AG04449 (cell line): ENCODE measurements around the gene OR6K2.
"Not testable (repeated sequence)": the region's sequence is repeated elsewhere in the genome, so short reads cannot be mapped to it uniquely, and the experiment has no call there.

Source experiments
- CTCF ChIA-PET: fragments of 350-600 bp; formaldehyde crosslinking; extraction: SDS; loops from one replicate; lab custom pipeline; 2021; ENCODE audit warnings: antibody characterized with exemption; lab: Yijun Ruan, JAX
- POLR2A ChIA-PET: fragments of 400-600, 350-600 bp; formaldehyde crosslinking; extraction: SDS; loops from one replicate; lab custom pipeline; 2020; ENCODE audit warnings: antibody characterized with exemption, inconsistent platforms; lab: Yijun Ruan, JAX
- DNase-seq: peaks from one replicate; pipeline ENCODE4 v3.0.0-alpha.2; 2010; ENCODE audit warnings: low read depth, low spot score
- H3K4me3 ChIP-seq: 2 replicates; pipeline ENCODE4 v1.5.1; 2011; ENCODE audit warnings: low read depth, mild to moderate bottlenecking, control low read depth, low read length
- CTCF ChIP-seq: IDR thresholded peaks from one replicate; pipeline ENCODE4 v1.5.1; 2011; ENCODE audit warnings: mild to moderate bottlenecking, moderate library complexity, low read length, control low read depth, inconsistent platforms; ENCODE audit not compliant: insufficient read depth; ENCODE audit errors: missing control alignments

Gene OR6K2

GRCh38 chr1:158711098-158711497 lies 10.6 kb upstream of the OR6K2 start:
- ChIA-PET POLR2A (no interaction called here), CTCF (no interaction called here)
- TF ChIP-seq CTCF = no peak
- DNase-seq = no peak
- H3K4me3 ChIP-seq = no peak overlapping the region

DNA sequence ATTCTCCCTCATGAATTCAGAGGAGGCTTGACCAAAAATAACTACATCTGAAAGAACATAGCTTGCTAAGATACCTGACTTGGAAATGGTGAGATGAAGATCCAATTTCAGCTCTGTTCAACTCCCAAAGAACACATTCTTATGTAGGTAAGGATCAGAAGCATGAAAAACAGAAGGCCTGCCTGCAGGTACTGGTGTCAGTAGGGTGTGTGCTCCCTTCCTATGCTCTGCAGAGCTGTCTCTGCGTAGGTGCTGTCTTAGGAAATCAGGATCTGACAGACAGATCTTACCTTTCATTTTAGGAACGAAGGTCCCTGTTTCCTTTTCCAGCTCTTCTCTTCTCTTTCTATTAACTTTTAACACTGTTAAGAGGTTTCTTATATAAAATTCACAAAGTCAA lies 5.6 kb upstream of the OR6K2 start:
- no peak for TF ChIP-seq CTCF
- H3K4me3 ChIP-seq = no peak overlapping the region
- ChIA-PET POLR2A (no interaction called here), CTCF (no interaction called here)
- no peak for DNase-seq

DNA sequence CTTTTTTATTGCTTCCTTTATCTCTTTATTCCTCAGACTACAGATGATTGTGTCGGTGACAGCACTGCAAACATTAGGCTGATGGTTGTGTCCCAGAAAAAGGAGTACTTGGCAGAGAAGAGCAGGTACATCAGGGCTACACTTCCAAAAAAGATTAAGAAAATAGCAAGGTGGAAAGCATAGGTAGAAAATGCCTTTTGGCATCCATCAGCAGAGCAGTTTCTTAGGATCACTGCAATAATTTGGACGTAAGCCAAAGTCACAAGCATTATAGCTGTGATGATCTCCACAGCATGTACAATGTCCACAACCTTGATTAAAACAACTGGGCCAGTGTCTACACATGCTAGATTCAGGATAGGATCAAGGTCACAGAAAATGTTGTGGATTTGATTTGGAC lies 5.9 kb downstream of the OR6K2 start:
- DNase-seq = no peak
- no peak overlapping the region for H3K4me3 ChIP-seq
- ChIA-PET POLR2A (no interaction called here), CTCF (no interaction called here)
- TF ChIP-seq CTCF = no peak

DNA sequence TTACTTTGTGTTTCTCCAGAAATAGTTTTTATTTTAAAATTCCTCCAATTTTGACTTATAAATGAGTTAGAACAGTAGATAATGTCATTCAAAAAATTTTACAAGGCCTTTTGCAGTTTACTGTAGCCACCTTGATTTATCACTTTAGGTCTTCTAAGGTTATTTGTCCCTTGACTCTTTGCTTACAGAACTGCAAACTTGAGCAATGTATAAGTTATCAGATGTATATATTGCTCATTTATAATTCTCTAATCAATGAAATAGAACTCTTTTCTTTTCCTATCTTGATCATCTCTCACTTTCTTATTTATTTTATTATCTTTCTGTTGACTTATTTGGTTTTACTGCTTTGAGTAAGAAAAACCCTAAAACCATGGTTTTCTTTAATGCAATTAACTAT lies 8.1 kb downstream of the OR6K2 start:
- CTCF ChIA-PET = no interaction called here
- no peak for DNase-seq
- H3K4me3 ChIP-seq = no peak overlapping the region
- no peak for TF ChIP-seq CTCF
- POLR2A ChIA-PET = no interaction called here

GRCh38 chr1:158691907-158692306 lies 8.5 kb downstream of the OR6K2 start:
- H3K4me3 ChIP-seq = no peak overlapping the region
- CTCF ChIA-PET = no interaction called here
- no peak for DNase-seq
- POLR2A ChIA-PET = no interaction called here
- TF ChIP-seq CTCF = no peak

- POLR2A ChIA-PET, CTCF ChIA-PET, H3K4me3 ChIP-seq, DNase-seq: not testable (repeated sequence)
Measured at GRCh38 chr1:158691149-158691548, 9.3 kb downstream of the OR6K2 start.

DNA sequence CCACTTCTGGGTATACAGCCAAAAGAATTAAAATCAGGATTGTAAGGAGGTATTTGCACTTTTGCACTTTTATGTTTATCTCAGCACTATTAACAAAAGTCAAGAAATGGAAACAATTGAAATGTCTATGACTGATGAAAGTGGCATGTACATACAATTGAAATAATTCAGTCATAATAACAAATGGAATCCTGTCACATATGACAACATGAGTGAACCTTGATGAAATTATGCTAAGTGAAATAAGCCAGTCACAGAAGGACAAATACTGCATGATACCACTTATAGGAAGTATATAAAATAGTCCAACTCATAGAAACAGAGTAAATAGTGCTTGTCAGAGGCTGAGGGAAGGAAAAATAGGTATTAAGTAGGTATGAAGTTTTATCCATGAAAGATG lies 10.6 kb downstream of the OR6K2 start:
- TF ChIP-seq CTCF = no peak
- ChIA-PET CTCF (no interaction called here), POLR2A (no interaction called here)
- H3K4me3 ChIP-seq = no peak overlapping the region
- DNase-seq = no peak
